NCI-H345 treated with DMSO at 0.1 percent for 48 hours (cell line): Measurements from ENCODE around the gene POU5F2.

Experiments
- DNase-seq: peaks from one replicate; lab custom pipeline; 2025; ENCODE audit not compliant: unreplicated experiment; lab: John Stamatoyannopoulos, UW

The POU5F2 gene

GRCh38 chr5:93717162-93717561, 24.2 kb downstream of the POU5F2 start:
- DNase-seq, result peak; percentile 21

- DNase-seq, result no peak
Measured at GRCh38 chr5:93716453-93716852, 24.9 kb downstream of the POU5F2 start.

DNA sequence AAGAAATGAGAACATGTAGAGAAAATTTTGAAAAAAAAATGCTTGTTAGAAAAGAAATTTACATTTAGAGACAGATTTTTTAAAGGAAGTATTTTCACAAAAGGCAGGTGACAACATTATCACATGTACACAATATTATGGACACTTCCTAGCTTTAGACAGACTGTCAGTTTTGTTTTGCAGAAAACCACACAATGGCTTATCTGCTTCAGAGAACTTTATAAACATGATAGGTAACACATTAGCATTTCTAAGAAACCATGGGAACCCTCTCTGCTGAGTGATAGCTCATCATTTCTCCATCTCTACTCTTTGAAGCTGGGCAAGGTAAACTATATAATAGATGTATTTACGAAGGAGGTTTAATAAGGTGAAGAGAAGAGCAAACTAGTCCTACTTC, 25.6 kb downstream of the POU5F2 start:
- peak; percentile 4 for DNase-seq

DNA sequence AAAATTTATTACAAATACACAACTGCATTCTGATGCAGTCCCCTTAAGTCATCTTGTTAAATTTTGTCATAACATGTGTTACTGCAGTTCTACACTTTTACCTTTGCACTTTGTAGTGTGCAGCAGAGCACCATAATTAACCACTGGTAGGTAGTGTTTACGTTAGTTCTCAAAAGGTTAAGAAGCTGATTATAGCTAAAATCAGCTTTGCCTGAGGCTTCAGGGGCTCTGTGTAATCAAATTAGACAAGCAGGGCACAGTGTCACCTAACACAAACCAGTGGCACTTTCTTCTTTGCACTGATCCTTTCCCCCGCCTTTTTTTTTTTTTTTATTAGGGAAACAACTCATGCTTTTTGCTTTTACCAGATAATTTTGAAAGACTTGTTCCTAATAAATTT, 26.1 kb downstream of the POU5F2 start:
- peak; percentile 5 for DNase-seq

DNA sequence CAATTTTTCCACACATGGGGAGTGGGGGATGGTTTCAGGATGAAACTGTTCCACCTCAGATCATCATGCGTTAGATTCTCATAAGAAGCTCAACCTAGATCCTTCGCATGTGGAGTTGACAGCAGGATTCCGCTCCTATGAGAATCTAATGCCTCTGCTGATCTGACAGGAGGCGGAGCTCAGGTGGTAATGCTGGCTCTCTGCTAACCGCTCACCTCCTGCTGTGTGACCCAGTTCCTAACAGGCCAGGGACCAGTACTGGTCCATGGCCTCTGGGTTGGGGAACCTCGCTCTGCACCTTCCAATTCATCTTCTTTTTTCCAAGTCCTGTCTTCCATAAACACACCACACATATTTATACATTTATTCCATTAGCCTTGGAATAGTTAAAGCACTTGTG, 33.0 kb downstream of the POU5F2 start:
- no peak for DNase-seq

DNA sequence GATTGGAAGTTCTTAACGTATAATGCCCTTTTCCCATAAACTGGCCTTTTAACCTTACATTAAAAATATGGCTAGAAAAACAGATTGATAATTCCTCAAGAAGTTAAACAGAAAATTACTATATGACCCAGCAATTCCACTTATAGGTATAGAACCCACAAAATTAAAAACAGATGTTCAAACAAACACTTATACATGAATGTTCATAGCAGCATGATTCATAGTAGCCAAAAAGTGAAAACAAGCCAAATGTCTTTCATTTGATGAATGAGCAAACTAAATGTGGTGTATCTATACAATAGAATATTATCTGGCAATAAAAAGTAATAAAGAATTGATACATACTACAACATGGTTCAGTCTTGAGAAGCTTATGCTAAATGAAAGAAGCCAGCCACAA, 35.5 kb downstream of the POU5F2 start:
- no peak for DNase-seq

GRCh38 chr5:93704996-93705395, 36.4 kb downstream of the POU5F2 start:
- no peak for DNase-seq

GRCh38 chr5:93691997-93692396, 49.4 kb downstream of the POU5F2 start:
- DNase-seq, result no peak
